SK-N-DZ (cell line): ENCODE data around the gene NT5E. TPM values are rescaled to one million over a fixed set of nuclear protein-coding genes. Genes with fewer than 3 reads are reported as not detected.
"Not testable (repeated sequence)": the region's sequence is repeated elsewhere in the genome, so short reads cannot be mapped to it uniquely, and the experiment has no call there.

ENCODE experiments used
- DNase-seq: peaks from one replicate; pipeline ENCODE4 v3.0.0-alpha.2; 2015; ENCODE audit warnings: low spot score
- polyA plus RNA-seq, 2 experiments: library from polyadenylated mRNA; depleted of rRNA; stranded (reverse); fragments of >200 nt; gene quantifications; 2 replicates each; pipeline ENCODE4 v1.2.3, GENCODE V29; 2014

The NT5E gene
- polyA plus RNA-seq (2014; cell fraction: cytosol; rRNA removed): 1.1 and 3.6 TPM in 2 replicates
- 2.9 and 5.1 TPM in 2 replicates for polyA plus RNA-seq (2014; cell fraction: nucleus; rRNA removed)

GRCh38 chr6:85449818-85450759, at the start of gene NT5E:
Gene NT5E, plus strand, starts transcription at chr6:85450083. Its CDS starts 57 bp downstream, at chr6:85450140.
- DNase-seq: peak; percentile 53

- DNase-seq: no peak
Measured at GRCh38 chr6:85400331-85400730, 49.6 kb upstream of the NT5E start.

DNA sequence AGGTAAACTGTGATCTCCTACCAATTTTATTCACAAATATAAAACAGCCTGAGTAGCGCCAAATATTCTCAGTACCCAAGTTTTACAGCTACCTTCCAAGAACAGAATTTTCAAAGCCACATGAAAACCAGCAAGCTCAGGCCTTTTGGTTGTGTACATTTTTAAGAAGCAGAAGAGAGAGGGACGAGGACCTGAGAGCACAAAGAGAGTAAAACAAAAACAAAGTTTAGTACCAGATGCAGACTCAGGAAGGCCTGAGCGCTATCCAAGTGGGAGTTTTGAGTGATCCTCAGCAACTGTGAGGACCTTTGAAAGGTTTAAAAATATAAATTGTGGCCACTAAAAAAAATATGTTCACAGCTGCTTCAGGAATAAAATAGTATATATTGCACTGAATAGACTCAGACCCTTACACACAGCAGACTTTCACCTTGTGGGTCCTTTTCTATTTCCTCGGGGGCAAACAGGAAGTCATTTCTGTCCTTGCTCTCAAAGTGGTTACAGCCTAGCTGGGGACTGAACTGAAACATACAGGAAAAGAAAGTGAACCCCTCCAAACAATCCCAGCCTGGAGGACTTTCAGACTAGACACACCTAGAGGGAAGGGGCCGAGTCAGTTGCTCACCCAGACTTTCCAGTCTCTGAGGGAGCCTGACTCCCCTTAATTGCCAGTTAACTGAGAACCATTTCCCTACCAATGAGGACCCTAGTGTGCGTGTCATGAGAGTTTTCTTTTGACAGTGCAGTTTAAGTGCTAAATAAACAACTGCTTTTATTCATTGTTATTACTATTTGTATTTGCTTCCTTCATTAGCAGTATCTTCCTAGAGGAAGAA, 48.5 kb upstream of the NT5E start:
- DNase-seq: no peak

- no peak for DNase-seq
Measured at GRCh38 chr6:85402071-85402470, 47.8 kb upstream of the NT5E start.

DNA sequence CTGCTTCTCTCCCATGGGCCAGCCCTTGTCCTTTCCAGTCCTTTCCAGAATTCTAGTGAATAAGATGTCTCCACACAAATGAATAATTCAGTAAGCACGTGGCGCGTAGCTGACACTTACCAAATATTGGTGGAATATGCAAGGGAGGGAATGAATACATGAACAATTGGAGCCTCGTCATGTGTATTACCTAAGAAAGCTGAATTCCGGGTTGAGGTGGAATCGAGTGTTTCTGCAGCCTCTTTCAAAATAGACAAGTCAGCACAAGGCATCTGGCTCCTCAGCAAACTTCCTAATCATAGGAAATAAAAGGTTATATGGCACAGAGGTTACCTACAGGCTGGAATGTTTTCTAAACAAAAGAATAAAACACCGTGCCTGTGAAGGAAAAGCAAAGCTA, 47.0 kb upstream of the NT5E start:
- DNase-seq: no peak

- DNase-seq: no peak
Measured at GRCh38 chr6:85403331-85404015, 46.4 kb upstream of the NT5E start.

DNA sequence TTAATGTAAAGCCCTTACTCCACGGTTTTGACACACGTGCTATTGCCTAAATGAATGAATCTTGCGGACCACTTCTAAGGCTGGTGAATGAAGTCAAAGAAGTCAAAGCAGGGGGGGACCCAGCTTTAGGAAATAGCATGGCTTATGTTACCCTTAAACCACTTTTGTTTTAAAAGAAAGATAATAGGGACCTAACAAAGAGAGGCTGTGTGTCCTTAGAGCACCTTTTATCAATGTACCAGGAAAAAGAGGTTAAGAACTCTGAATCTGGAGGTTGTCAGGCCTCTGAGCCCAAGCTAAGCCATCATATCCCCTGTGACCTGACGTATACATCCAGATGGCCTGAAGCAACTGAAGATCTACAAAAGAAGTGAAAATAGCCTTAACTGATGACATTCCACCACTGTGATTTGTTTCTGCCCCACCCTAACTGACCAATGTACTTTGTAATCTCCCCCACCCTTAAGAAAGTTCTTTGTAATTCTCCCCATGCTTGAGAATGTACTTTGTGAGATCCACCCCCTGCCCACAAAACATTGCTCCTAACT, 45.8 kb upstream of the NT5E start:
- DNase-seq: not testable (repeated sequence)

DNA sequence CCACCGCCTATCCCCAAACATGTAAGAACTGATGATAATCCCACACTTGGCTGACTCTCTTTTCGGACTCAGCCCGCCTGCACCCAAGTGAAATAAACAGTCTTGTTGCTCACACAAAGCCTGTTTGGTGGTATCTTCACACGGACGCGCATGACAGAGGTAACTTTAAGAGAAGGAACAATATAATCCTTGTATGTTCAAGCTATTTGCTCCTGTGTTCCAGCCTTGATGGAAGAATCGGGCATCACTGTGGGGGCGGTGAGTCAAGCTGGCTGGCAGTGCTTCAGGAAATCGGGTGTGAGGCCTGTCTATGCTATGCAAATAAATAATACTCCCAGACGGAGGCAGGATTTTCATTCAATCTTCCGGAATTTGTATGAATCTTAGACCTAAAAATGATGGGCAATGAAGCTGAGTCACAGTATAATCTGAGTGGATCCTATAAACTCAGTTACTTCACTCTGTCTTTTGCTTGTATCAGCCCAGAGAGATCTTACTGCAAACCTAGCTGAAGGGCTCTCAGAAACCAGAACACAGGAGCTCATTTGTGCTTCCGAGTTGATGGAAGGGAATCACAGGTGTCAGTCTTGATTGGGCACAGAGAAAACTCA, 45.2 kb upstream of the NT5E start:
- DNase-seq: no peak

DNA sequence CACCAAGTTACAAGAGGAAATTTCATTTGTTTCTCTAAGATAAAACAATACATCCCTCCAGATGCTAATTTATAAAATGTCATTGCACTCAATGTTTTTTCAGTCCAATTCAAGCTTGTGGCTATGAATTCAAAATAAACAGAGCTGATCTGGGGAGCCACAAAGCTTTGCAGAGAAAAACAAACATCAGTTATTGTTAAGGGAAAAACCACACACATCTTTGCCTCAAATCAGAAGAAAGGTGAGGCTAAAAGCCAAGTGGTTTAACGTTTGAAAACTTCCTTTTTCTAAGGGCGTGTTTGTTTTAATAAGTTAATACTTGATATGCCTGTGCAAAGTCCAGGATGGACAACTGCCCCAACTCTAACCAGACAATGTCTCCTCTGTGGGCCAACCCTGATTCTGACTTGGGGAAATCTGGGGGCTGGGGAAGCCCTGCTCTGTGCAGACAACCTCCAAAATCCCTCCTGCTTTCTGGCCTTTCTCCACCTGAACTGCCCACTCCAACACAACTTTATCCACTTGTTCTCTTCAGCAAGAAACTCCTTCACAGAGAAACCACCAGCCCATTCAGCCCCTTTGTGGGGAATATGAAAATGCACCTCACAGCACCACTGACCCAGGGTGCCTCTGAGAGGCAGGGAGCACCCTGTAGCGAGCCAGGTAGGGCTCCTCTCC, 44.6 kb upstream of the NT5E start:
- DNase-seq: no peak

DNA sequence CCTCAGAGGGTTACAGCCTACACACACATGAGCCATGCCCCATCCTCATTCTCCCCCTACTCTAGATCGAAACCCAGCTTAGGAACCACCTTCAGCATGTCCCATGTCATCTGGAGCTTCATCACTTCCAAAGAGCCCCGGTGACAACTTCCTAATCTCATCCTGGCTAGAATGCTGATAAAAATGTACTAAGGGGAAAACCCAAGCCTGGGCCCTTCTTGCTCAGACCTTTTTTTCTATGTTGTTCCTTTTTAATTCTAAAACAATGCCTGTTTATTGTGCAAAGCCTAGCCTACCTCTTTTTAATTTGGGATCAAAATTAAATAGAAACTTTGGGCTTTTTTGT, 44.1 kb upstream of the NT5E start:
- DNase-seq: no peak

GRCh38 chr6:85406641-85407075, 43.2 kb upstream of the NT5E start:
- DNase-seq: no peak

DNA sequence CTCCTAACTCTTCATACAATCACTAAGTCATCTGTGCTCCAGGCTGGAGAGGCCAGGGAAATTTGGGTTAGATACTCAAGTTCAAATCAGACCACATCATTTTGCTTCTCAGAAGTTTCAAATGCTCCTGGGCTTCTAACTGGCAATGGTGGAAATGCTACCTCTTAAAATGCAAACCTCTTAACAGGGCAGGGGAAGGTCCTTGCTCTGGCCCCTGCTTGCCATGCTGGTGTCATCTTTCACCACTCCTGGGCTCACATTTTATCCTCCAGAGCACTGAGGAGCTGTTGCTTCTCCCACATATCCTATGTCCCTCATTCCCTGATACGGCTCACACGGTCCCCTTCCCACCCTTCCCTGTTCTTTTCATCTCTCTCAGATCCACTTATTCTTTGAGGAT, 41.8 kb upstream of the NT5E start:
- no peak for DNase-seq

GRCh38 chr6:85412911-85413430, 36.9 kb upstream of the NT5E start:
- no peak for DNase-seq

DNA sequence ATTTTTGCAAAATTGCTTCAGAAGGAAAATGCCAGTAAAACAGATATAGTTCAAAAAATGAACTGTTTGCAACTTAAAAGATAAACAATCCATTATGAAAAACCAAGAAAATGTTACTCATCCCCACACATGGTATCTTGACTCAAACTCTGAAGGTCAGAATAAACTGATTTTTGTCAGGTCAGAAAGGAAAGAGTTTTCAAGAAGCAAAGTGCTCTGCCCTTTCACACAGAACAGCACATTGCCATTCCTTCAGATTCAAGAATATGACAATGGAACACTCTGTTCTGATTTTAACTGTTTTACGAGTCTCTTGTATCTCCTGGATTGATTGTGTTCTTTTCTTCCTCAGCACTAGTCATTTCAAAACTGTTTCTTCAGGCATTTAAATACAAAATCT, 33.8 kb upstream of the NT5E start:
- no peak for DNase-seq

- DNase-seq: no peak
Measured at GRCh38 chr6:85416766-85417165, 33.1 kb upstream of the NT5E start.

DNA sequence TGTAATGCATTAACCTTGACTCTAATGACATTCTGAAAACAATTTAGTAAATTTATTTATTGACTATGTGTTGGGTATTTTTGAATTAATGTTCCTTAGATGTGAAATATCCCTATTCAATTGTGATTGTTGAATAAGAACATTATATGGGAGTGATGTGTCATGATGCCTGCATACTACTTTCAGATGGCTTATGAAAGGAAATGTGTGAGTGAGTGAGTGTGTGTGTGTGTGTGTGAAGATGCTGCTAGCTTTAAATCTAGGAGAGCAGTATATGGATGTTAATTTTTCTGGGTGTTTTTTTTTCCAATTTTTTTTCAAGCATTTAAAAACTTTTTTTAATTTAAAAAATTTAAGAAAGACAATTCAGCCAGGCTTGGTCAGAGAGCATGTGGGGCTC, 32.5 kb upstream of the NT5E start:
- no peak for DNase-seq

- no peak for DNase-seq
Measured at GRCh38 chr6:85418059-85418458, 31.8 kb upstream of the NT5E start.

- no peak for DNase-seq
Measured at GRCh38 chr6:85419046-85419759, 30.7 kb upstream of the NT5E start.

DNA sequence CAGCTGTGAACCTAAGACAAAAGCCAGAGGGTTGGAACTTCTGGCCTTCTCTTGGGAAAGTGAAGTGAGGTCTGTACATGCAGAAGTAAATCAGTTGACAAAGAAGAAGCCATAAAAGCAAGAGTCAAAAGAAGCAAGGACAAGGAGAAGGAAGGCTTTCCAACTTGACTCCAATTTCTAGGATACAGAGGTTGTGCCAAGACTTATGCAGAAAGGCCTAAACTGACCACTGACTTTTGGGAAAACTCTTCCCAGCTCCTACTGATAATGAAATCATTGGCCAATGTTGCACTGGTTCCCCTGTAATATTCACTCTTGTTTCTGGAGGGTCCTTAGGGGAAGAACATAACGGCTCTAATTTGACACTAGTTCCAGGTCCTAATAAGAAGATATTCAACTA, 29.3 kb upstream of the NT5E start:
- DNase-seq: no peak

DNA sequence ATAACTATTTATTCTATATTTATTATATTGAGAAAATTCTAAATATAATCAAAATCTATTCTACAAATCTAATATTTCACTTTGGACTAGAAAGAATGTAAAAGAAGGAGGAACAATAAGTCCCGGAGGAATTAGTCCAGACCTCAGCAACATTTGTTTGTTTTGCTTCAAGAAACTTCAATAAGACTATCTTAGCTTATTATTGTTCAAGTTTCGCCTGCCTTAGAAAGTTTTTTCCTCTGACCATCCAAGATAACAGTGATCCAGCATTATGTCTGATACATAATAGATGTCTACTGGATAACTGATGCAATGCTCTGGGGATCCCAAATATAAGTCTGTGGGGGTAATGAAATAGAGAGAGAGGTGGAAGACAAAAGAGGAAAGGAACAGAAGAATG, 28.7 kb upstream of the NT5E start:
- no peak for DNase-seq
